Measurements from ENCODE around the gene ZDHHC17. TPM values are rescaled to one million over a fixed set of nuclear protein-coding genes. Genes with fewer than 3 reads are reported as not detected.
A peak's percentile ranks its signal among the peaks of the same experiment; 100 is the strongest.

Gene ZDHHC17, protein sequence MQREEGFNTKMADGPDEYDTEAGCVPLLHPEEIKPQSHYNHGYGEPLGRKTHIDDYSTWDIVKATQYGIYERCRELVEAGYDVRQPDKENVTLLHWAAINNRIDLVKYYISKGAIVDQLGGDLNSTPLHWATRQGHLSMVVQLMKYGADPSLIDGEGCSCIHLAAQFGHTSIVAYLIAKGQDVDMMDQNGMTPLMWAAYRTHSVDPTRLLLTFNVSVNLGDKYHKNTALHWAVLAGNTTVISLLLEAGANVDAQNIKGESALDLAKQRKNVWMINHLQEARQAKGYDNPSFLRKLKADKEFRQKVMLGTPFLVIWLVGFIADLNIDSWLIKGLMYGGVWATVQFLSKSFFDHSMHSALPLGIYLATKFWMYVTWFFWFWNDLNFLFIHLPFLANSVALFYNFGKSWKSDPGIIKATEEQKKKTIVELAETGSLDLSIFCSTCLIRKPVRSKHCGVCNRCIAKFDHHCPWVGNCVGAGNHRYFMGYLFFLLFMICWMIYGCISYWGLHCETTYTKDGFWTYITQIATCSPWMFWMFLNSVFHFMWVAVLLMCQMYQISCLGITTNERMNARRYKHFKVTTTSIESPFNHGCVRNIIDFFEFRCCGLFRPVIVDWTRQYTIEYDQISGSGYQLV
- total RNA-seq, result 41.4 TPM
- polyA plus RNA-seq, result 29.5 TPM
- long read RNA-seq, donor 1, full-length matches to known transcripts, result 1 of 1 reads
- long read RNA-seq, donor 1, partial matches to known transcripts, result 0 of 1 reads
- long read RNA-seq, donor 1, other reads (novel, unspliced or antisense), result 0 of 1 reads
- long read RNA-seq, donor 2, result 0 reads
- long read RNA-seq, donor 3, full-length matches to known transcripts, result 2 of 2 reads
- long read RNA-seq, donor 3, partial matches to known transcripts, result 0 of 2 reads
- long read RNA-seq, donor 3, other reads (novel, unspliced or antisense), result 0 of 2 reads
- long read RNA-seq, donor 4, partial matches to known transcripts, result 0 of 2 reads
- long read RNA-seq, donor 4, other reads (novel, unspliced or antisense), result 0 of 2 reads
- long read RNA-seq, donor 5, full-length matches to known transcripts, result 2 of 2 reads
- long read RNA-seq, donor 5, partial matches to known transcripts, result 0 of 2 reads
- long read RNA-seq, donor 5, other reads (novel, unspliced or antisense), result 0 of 2 reads
- long read RNA-seq, donor 6, full-length matches to known transcripts, result 1 of 1 reads
- long read RNA-seq, donor 6, partial matches to known transcripts, result 0 of 1 reads
- long read RNA-seq, donor 6, other reads (novel, unspliced or antisense), result 0 of 1 reads
- long read RNA-seq, donor 7, result 0 reads
- long read RNA-seq, donor 8, result 0 reads
- long read RNA-seq, donor 9, full-length matches to known transcripts, result 2 of 2 reads
- long read RNA-seq, donor 9, partial matches to known transcripts, result 0 of 2 reads
- long read RNA-seq, donor 9, other reads (novel, unspliced or antisense), result 0 of 2 reads
- long read RNA-seq, donor 10, full-length matches to known transcripts, result 3 of 3 reads
- long read RNA-seq, donor 10, partial matches to known transcripts, result 0 of 3 reads
- long read RNA-seq, donor 10, other reads (novel, unspliced or antisense), result 0 of 3 reads

DNA sequence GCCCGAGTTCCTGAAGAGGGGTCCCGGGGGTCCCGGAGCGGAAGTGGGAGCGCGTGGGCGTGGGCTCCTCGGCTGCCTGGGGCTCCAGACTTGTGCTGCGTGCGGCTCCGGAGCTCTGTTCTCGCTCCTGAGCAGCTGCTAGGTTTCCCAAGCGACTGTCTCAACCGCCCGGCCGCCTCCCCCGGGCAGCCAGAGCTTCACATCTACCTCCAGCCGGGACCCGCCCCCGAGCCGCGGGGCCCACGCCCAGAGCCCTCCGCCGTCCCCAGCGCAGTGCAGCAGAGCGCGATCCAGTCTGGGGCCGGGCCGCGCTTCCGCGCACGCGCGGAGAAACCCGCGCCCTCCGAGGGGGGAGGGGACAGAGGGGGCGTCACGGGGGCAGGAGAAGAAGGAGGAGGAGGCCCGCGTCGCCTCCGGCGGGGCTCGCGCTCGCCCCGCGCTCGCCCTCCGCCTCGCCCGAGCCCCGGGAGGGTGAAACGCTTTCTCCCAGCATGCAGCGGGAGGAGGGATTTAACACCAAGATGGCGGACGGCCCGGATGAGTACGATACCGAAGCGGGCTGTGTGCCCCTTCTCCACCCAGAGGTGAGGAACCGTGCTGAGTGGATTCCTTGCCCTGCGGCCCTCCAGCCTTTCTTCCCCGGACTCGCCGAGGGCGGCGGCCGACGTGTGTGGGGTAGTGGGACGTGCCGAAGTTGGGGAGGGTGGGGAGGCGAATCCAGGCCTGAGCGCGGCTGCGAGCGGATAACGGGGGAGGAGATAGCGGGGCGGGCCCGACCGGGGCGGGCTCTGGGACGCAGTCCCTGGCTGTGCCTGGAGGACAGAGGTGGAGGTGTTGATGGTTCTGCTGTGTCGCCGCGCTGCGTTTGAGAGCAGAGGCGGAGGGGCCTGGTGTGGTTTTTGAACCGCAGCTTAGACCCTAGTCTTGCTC is at the start of gene ZDHHC17:
Gene ZDHHC17 (plus strand): TSS at position 370 of the 930 bp plus-strand sequence. CDS start 122 bp downstream, at position 492.
- H3K9me3 ChIP-seq (ENCODE audit: control insufficient read depth in 2 of 2, insufficient read depth in 1 of 2, low read length in 1 of 2), result no peaks in the 10 kb centered on the region
- H3K36me3 ChIP-seq (ENCODE audit: control insufficient read depth in 2 of 2, insufficient read depth in 2 of 2, low read length in 1 of 2), result no peaks in the 10 kb centered on the region
- peaks cover 8 to 15% of the 10 kb centered on the region in 2 donors for H3K4me1 ChIP-seq (ENCODE audit: control insufficient read depth in 2 of 2, insufficient read depth in 2 of 2, low read length in 2 of 2)
- under 1% methylated on average over 93 of the region's 93 CpGs for WGBS
- H3K4me3 ChIP-seq (ENCODE audit: low read length in 2 of 2), result peak within 1 kb of the TSS; percentile 95
- no peaks in the 10 kb centered on the region for H3K27me3 ChIP-seq (ENCODE audit: control insufficient read depth in 2 of 2, insufficient read depth in 1 of 2, low read length in 1 of 2)
- peak within 1 kb of the TSS; percentile 98 to 100 for H3K27ac ChIP-seq (ENCODE audit: low read depth in 1 of 2, low read length in 1 of 2)
- peak; percentile 82 to 96 (median 91) for DNase-seq (ENCODE audit: low read depth in 6 of 9, low spot score in 9 of 9)

DNA sequence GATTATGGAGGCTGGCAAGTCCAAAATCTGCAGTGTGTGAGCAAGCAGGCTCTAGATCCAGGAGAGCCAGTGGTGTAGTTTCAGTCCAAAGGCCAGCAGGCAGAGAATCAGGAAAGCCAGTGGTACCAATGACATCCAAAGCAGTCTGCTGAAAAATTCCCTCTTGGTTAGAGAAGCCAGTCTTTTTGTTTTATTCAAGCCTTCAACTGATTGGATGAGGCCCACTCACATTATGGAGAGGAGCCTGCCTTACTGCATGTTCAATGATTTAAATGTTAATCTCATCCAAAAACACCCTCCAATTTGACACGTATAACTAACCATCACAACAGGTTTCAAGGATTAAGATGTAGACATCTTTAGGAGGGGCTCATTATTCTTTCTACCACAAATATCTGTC is 49.5 kb upstream of the ZDHHC17 start:
- WGBS, result 97% methylated on average over 1 of the region's 1 CpG

DNA sequence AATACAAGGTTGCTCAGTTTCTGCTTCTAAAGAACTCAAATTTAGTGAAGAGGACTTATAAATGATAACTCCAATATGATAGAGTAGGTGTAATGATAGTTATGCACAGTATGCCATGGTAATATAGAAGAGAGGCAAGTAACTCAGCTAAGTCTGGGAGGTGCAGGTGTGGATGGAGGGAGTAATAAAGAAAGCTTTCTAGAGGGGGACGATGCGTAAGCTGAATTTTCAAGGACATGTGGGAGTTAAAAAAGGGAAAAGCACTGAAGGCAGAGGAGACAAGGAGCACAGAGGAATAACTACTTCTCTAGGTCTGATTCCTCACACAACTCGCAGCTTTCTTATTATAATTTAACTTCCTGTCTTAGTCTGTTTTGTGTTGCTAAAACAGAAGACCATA is 49.1 kb upstream of the ZDHHC17 start:
- Histone ChIP-seq H3K4me3 (ENCODE audit: low read length in 2 of 2) (no peak overlapping the region), H3K27me3 (ENCODE audit: control insufficient read depth in 2 of 2, insufficient read depth in 1 of 2, low read length in 1 of 2) (no peaks in the 10 kb centered on the region), H3K27ac (ENCODE audit: low read depth in 1 of 2, low read length in 1 of 2) (no peak overlapping the region), H3K9me3 (ENCODE audit: control insufficient read depth in 2 of 2, insufficient read depth in 1 of 2, low read length in 1 of 2) (no peaks in the 10 kb centered on the region), H3K4me1 (ENCODE audit: control insufficient read depth in 2 of 2, insufficient read depth in 2 of 2, low read length in 2 of 2) (no peaks in the 10 kb centered on the region), H3K36me3 (ENCODE audit: control insufficient read depth in 2 of 2, insufficient read depth in 2 of 2, low read length in 1 of 2) (no peaks in the 10 kb centered on the region)
- no peak for DNase-seq (ENCODE audit: low read depth in 6 of 9, low spot score in 9 of 9)
- 96% methylated on average over 3 of the region's 3 CpGs for WGBS

More for the DNA sequence above, 49.5 kb upstream of the ZDHHC17 start:
- no peak overlapping the region for H3K27ac ChIP-seq (ENCODE audit: low read depth in 1 of 2, low read length in 1 of 2)
- no peaks in the 10 kb centered on the region for H3K27me3 ChIP-seq (ENCODE audit: control insufficient read depth in 2 of 2, insufficient read depth in 1 of 2, low read length in 1 of 2)
- H3K9me3 ChIP-seq (ENCODE audit: control insufficient read depth in 2 of 2, insufficient read depth in 1 of 2, low read length in 1 of 2), result no peaks in the 10 kb centered on the region
- H3K36me3 ChIP-seq (ENCODE audit: control insufficient read depth in 2 of 2, insufficient read depth in 2 of 2, low read length in 1 of 2), result no peaks in the 10 kb centered on the region
- DNase-seq (ENCODE audit: low read depth in 6 of 9, low spot score in 9 of 9), result no peak
- no peaks in the 10 kb centered on the region for H3K4me1 ChIP-seq (ENCODE audit: control insufficient read depth in 2 of 2, insufficient read depth in 2 of 2, low read length in 2 of 2)
- H3K4me3 ChIP-seq (ENCODE audit: low read length in 2 of 2), result no peak overlapping the region

DNA sequence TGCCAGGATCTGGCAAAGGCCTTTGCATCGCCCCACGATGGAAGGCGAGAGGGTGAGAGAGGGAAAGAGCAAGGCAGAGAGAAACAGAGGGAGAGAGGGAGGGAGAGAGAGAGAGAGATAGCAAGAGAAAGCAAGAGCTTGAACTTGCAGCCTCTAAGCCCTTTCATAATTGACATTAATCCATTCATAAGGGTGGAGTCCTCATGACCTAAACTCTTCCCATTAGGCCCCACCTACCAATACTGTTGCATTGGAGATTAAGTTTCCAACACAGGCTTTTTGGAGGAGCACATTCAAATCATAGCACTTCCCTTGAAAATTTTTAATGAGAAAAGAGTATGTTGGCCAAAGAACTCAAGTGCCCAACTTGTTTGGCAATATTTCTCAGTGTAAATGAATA is 48.6 kb upstream of the ZDHHC17 start:
- no peak for DNase-seq (ENCODE audit: low read depth in 6 of 9, low spot score in 9 of 9)
- no peak overlapping the region for H3K4me3 ChIP-seq (ENCODE audit: low read length in 2 of 2)
- no peaks in the 10 kb centered on the region for H3K4me1 ChIP-seq (ENCODE audit: control insufficient read depth in 2 of 2, insufficient read depth in 2 of 2, low read length in 2 of 2)
- H3K9me3 ChIP-seq (ENCODE audit: control insufficient read depth in 2 of 2, insufficient read depth in 1 of 2, low read length in 1 of 2), result no peaks in the 10 kb centered on the region
- H3K27me3 ChIP-seq (ENCODE audit: control insufficient read depth in 2 of 2, insufficient read depth in 1 of 2, low read length in 1 of 2), result no peaks in the 10 kb centered on the region
- H3K27ac ChIP-seq (ENCODE audit: low read depth in 1 of 2, low read length in 1 of 2), result no peak overlapping the region
- no peaks in the 10 kb centered on the region for H3K36me3 ChIP-seq (ENCODE audit: control insufficient read depth in 2 of 2, insufficient read depth in 2 of 2, low read length in 1 of 2)
- WGBS, result 97% methylated on average over 3 of the region's 3 CpGs

DNA sequence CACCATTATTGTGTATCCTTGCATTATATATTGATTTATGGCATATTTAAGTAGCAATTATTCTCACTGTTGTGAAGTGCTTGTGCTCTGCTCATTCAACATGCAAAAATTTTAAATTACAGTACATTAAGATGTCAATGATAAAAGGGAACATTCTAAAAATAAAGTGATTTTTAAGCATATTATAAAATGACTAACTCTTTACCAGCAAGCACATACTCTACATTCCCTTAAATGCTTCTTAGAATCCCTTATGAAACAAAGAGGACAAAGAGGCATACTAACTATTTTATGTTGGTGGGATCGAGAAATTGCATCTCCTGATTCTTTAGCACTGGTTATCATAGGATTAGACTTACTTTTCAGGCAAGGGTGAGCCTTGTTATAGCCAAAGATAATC is 46.6 kb upstream of the ZDHHC17 start:
- H3K4me1 ChIP-seq (ENCODE audit: control insufficient read depth in 2 of 2, insufficient read depth in 2 of 2, low read length in 2 of 2), result no peaks in the 10 kb centered on the region
- no peaks in the 10 kb centered on the region for H3K27me3 ChIP-seq (ENCODE audit: control insufficient read depth in 2 of 2, insufficient read depth in 1 of 2, low read length in 1 of 2)
- DNase-seq (ENCODE audit: low read depth in 6 of 9, low spot score in 9 of 9), result no peak
- no peaks in the 10 kb centered on the region for H3K9me3 ChIP-seq (ENCODE audit: control insufficient read depth in 2 of 2, insufficient read depth in 1 of 2, low read length in 1 of 2)
- H3K36me3 ChIP-seq (ENCODE audit: control insufficient read depth in 2 of 2, insufficient read depth in 2 of 2, low read length in 1 of 2), result no peaks in the 10 kb centered on the region
- WGBS, result 95% methylated on average over 1 of the region's 1 CpG
- no peak overlapping the region for H3K27ac ChIP-seq (ENCODE audit: low read depth in 1 of 2, low read length in 1 of 2)
- H3K4me3 ChIP-seq (ENCODE audit: low read length in 2 of 2), result no peak overlapping the region

DNA sequence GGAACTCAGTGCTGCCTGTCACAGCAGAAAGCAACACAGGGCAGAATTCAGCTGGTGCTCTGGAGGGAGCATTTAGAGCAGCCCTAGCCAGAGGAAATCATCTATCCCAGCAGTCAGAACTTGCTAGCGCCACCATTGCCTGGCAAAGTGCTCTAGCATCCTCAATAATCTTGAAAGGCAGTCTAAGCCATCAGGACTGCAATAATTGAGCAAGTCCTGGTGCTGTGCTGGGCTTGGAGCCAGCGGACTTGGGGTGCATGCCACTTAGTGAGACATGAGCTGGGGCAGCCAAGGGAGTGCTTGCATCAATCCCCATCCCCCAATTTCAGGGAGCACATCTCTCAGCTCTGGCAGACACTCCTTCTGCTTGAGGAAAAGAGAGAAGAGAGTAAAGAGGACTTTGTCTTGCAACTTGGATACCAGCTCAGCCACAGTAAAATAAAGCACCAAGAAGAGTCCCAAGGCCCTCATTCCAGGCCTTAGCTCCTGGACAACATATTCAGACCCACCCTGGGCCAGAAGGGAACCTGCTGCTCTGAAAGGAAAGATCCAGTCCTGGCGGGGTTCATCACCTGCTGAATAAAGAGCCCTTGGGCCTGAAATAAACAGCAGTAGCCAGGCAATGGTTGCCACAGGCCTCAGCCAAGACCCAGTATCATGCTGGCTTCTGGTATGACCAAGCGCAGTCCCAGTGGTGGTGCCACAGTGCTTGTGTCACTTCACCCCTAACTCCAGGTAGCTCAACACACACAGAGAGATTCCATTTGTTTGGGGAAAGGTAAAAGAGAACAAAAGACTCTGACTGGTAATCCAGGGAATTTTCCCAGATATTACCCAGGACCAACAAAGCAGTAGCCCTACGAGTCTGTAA is 44.5 kb upstream of the ZDHHC17 start:
- 88% methylated on average over 5 of the region's 5 CpGs for WGBS
- Histone ChIP-seq H3K4me1 (ENCODE audit: control insufficient read depth in 2 of 2, insufficient read depth in 2 of 2, low read length in 2 of 2) (no peaks in the 10 kb centered on the region), H3K36me3 (ENCODE audit: control insufficient read depth in 2 of 2, insufficient read depth in 2 of 2, low read length in 1 of 2) (no peaks in the 10 kb centered on the region), H3K27me3 (ENCODE audit: control insufficient read depth in 2 of 2, insufficient read depth in 1 of 2, low read length in 1 of 2) (no peaks in the 10 kb centered on the region), H3K4me3 (ENCODE audit: low read length in 2 of 2) (no peak overlapping the region), H3K9me3 (ENCODE audit: control insufficient read depth in 2 of 2, insufficient read depth in 1 of 2, low read length in 1 of 2) (no peaks in the 10 kb centered on the region), H3K27ac (ENCODE audit: low read depth in 1 of 2, low read length in 1 of 2) (no peak overlapping the region)
- DNase-seq (ENCODE audit: low read depth in 6 of 9, low spot score in 9 of 9), result no peak

DNA sequence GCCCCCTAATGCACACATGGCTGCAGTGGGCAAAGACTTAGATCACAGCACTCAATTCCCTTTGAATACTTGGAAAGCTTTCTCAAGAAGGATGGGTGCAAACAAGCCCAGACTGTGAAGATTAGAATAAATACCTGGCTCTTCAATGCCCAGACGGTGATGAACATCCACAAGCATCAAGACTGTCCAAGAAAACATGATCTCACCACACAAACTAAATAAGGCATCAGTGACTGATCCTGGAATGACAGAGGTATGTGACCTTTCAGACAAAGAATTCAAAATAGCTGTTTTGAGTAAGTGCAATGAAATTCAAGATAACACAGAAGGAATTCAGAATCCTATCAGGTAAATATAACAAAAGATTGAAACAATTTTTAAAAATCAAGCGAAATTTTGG is 43.8 kb upstream of the ZDHHC17 start:
- Histone ChIP-seq H3K4me3 (ENCODE audit: low read length in 2 of 2) (no peak overlapping the region), H3K9me3 (ENCODE audit: control insufficient read depth in 2 of 2, insufficient read depth in 1 of 2, low read length in 1 of 2) (no peaks in the 10 kb centered on the region), H3K36me3 (ENCODE audit: control insufficient read depth in 2 of 2, insufficient read depth in 2 of 2, low read length in 1 of 2) (no peaks in the 10 kb centered on the region), H3K27ac (ENCODE audit: low read depth in 1 of 2, low read length in 1 of 2) (no peak overlapping the region), H3K4me1 (ENCODE audit: control insufficient read depth in 2 of 2, insufficient read depth in 2 of 2, low read length in 2 of 2) (no peaks in the 10 kb centered on the region), H3K27me3 (ENCODE audit: control insufficient read depth in 2 of 2, insufficient read depth in 1 of 2, low read length in 1 of 2) (no peaks in the 10 kb centered on the region)
- WGBS, result 95% methylated on average over 2 of the region's 2 CpGs
- no peak for DNase-seq (ENCODE audit: low read depth in 6 of 9, low spot score in 9 of 9)
